Erythroblast (primary cell): ENCODE results near the gene UBR3.

Source experiments
- GATA1 ChIP-seq: IDR thresholded peaks from 2 replicates; pipeline ENCODE4 v1.6.1; 2011; ENCODE audit warnings: low read depth, mild to moderate bottlenecking, control low read depth, low read length, moderate library complexity
- POLR2A ChIP-seq: IDR thresholded peaks from 2 replicates; pipeline ENCODE4 v1.6.1; 2011; ENCODE audit warnings: mild to moderate bottlenecking, low read length

- TF ChIP-seq POLR2A (no peak), GATA1 (no peak)
Observed at GRCh38 chr2:170098626-170099312, 271.5 kb downstream of the UBR3 start.
